IPS DF 19.7 (cell line): ENCODE data around the gene FGFBP2.
"Not testable (repeated sequence)": the region's sequence is repeated elsewhere in the genome, so short reads cannot be mapped to it uniquely, and the experiment has no call there.

Experiments
- DNase-seq: peaks from one replicate; pipeline ENCODE4 v3.0.0-alpha.2; 2013; ENCODE audit warnings: low read depth, low spot score

The FGFBP2 gene

DNA sequence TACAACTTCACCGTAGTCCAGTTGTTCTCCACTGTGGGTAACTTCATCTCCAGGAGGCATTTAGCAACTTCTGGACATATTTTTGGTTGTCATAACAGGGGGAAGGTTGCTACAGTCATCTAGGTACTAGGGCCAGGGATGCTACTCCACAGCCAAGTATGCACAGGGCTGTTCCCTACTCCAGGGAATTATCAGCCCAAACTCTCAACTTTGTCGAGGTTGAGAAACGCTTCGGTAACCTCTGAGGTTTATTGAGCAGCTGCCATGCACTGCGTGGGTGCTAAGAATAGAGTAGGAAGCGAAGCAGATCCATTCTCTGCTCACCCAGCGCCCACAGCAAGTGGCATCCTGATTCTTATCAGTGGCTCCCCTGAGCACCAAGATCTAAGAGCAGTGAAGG lies 32.7 kb downstream of the FGFBP2 start:
- no peak for DNase-seq

DNA sequence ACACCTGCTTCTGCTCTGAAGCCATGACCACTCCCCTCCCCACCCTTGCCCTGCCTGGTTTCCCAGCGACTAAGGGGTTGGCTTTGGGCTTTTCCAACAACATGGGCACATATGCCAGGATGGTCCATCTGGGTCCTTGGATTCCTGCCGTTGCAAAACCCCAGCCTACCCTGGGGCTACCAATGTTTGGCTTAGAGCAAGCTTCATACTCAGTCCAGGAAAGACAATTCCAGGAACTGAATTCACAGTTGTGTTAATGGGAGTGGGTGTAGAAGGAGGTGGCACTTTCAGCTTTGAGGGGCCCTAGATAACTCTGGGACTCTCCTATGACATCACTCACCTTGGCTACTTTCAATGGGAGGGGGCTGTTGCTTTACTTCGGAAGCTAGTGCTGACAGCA lies 33.4 kb downstream of the FGFBP2 start:
- DNase-seq = no peak

DNA sequence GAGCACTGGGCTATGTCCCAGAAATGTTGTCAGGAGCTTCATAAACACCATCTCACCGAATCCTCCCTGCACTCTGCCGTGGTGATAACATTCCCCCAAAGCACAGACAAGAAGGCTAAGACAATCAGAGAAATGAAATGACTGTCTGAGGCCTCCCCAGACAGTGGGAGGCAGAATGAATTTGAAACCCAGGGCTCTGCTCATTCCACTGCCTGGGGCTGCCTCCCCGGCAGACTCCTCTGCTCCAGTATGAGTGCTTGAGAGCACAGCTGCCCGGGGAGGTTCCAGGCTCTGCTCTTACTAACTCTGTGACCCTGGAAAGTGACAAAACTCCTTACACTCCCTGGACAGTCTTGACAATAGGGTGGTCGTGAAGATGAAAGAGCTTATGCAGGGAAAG lies 34.1 kb downstream of the FGFBP2 start:
- no peak for DNase-seq

DNA sequence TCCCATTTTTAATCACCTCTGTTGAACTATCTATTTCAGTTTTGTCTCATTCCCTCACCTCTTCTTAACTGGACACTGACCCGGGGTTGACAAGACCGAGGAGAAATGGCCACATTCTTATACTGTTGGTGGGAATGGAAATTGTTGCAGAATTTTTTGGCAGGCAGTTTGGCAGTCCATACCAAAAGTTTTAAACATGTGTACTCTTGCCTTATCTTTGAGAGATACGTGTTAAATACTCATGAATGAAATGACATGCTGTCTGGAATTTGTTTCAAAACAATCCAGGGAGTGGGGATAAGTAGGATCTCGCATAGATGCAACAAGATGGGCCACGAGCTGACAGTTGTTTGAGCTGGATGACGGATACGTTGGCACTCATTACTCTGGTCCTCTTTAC lies 36.5 kb downstream of the FGFBP2 start:
- DNase-seq = no peak

DNA sequence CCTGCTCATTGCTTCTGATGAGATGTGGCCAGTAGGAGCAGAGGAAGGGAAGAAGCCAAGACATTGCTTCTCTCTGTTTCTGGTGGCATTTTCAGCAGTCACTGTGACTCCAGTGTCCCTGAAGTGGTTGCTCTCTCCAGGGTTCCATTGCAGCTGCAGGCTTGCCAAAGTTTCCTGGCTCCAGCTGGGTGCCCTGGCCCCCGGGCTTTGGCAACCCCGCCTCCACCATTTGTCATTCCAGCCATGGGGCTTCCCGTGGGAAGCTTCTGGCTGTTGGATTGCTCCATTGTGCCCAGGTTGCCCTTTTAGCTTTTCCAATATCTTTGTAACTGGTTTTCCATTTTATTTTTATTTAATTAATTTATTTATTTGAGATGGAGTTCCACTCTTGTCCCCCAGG lies 37.1 kb downstream of the FGFBP2 start:
- no peak for DNase-seq

DNA sequence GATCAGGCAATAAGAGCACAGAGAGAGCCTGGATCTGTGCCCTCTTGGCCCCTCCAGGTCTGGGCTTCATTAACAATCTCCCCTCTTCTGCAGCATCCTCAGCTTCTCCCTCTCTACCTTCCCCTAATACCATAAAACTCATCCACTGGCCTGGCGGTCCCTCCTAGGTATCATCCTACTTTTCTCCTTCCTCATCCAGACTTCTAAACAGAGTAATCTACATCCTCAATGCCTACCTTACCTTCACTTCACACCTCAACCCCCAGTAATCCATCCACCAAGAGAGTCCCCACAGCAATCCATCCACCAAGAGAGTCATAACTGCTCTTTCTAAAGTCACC lies 41.4 kb downstream of the FGFBP2 start:
- DNase-seq = no peak

DNA sequence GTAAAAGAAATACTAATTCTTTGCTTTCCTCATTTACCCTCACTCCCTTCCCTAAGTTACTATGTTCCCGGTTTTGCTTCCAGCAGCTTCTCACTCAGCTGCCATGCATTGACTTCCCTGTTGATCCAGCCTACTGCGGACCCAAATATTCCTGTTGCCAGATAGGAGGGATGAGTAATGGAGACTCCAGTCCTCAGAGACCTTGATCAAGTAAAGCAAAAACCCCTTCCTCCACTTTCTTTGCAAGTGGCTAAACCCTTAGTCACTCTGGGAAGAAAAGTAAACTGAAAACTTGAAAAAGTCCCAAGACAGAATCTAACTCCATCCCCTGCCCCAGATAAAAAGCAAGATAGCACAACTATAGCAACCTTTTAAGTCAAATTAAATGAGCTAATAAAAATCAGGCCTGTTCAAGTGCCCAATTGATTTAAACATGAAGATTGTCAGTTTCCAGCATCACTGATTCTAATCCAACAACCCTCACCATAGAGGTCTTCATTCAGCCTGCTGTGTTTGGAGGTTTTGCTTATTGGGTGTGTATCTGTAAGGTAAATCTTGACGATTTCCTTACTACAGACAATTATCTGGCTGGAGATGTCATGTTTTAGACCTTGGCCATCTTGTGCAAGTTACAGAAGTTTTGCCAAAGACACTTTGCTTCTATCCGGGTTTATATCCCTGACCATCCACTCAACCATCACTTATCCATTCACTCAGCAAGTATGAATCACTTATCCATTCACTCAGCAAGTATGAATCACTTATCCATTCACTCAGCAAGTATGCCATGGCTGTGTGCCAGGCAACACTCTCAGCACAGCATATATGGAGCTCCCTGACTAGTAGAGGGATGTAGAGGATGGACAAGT lies 42.0 kb downstream of the FGFBP2 start:
- no peak for DNase-seq

DNA sequence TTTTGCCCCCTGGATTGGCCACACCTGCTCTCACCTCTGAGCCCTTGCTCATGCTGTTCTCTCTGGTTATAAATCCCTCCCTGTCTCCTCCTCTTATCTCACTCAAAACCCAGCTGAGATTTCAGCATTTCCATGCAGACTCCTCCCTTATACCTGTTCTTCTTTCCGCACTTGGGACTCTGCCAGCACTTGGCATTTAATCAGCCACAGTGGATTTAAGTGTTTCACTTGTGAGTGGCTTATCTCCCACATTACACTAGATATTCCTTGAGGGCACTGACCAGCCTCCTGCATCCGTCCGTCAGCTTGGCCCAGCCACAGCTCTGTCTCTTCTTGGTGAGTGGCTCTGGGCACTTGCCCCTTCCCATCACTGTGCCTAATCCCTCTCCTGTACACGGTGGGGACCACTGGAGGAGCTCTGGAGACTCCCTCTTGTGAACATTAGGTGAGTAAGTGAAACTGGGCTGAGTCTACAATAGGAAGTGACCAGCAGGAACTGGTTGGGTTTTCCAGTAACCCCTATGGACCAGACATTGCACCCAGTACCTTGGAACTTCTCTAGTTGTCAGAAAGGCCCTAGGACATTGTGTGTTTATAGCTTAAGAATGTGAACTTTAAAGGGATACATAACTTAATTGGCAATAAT lies 44.4 kb downstream of the FGFBP2 start:
- DNase-seq = no peak

DNA sequence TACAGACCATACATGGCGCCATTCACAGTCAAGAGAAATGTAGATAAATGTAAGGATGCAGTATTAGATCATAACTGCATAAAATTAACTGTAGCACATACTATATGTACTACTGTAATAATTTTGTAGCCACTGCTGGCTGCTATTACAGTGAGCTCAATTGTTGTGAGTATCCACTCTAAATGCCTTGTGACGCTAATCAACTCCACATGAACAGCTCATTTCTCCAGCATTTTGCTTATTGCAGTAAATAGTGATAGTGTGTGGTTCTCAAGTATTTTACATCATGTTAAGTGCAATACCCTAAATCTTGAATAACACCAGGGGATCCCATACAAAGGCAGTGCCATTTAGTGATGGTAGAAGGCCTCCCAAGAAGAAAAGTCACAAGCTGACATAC lies 45.7 kb downstream of the FGFBP2 start:
- DNase-seq = no peak

DNA sequence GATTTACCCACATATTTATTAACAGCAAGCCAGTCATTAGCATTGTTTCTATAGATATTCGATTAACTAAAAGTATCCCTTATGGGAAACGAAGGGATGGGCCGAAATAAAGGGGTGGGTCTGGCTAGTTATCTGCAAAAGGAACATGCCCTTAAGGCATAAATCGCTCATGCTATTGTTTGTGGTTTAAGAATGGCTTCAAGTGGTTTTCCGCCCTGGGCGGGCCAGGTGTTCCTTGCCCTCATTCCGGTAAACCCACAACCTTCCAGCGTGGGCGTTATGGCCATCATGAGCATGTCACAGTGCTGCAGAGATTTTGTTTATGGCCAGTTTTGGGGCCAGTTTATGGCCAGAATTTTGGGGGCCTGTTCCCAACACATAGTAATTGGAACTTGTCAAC lies 46.6 kb downstream of the FGFBP2 start:
- DNase-seq = not testable (repeated sequence)

DNA sequence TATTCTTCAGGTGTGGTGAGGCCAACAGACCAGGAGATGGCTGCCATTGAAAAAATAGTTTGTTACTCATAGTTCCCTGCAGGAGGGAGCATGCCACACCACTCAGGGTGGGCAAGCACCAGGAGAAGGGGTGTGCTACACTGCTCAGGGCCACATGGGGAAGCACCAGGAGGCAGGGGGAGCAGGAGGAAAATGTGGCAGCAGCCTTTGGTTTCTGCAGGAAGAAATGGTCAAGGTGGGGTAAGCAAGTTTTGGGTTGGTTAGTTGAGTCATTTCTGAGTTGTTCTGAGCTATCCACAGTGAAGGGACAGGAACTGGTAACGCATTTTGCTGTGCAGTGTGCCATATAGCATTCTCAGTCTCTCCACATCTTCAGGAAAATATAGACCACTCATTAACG lies 48.2 kb downstream of the FGFBP2 start:
- no peak for DNase-seq

DNA sequence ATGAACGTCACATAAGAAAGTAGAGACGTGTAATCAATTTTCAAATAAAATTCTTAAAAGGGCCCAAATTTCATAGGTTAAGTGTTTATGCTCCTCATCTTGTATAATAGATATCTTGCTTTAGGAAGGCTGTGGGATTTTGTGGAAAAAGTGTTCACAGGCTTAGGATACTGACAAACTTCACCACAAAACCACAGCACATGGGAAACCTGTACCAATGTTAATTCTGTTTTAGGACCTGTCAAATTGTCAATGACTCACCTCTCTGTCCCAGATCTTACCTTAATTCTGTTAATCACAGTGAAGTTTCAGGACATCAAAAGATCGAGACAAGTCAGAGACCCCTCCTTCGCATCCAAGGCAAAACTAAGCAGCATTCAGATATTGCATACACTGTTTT lies 48.7 kb downstream of the FGFBP2 start:
- no peak for DNase-seq

DNA sequence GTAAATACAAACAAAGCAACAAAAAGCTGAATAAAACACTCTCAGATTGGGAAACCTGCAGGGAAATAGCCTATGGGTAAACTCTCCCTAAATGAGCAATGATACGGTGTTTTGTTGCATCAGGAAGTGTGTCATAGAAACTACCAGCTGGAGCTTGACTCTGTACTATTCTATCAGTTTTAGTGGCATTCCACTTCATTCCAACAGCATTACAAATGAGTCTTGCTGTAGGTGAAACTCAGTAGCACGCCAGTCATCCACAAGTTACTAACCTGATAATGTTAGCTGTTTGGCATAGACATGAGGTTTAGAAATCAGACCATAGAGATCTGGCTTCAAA lies 49.4 kb downstream of the FGFBP2 start:
- no peak for DNase-seq

DNA sequence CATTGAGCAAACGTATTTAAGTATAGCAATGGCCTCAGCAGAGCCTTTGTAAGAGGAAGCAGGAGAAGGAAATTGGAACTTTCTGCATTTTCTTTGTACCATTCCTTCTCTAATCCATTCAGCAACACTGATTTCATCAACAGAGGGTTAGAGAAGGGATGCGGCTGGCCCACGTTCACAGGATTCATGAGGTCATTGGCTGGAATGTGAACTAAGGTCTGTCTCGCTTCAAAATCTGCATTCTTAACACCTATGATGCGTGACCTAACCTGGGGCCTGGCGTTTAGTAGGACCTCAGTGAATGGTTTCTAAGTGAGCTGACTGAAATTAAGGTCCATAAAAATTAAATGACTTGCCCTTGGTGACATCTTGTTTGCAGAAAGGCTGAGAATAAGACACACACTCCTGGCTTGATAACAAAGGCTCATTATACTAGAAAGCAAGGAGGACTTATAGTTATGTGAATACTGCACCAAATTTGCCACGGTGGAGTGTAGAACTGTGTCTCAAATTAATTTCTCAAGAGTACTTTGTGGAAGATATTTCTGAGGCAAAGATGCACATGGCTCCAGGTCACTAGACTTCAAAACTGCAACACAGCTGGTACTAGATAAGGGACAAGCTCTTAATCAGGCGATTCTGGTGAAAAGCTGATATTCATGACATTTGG lies 49.9 kb downstream of the FGFBP2 start:
- no peak for DNase-seq

DNA sequence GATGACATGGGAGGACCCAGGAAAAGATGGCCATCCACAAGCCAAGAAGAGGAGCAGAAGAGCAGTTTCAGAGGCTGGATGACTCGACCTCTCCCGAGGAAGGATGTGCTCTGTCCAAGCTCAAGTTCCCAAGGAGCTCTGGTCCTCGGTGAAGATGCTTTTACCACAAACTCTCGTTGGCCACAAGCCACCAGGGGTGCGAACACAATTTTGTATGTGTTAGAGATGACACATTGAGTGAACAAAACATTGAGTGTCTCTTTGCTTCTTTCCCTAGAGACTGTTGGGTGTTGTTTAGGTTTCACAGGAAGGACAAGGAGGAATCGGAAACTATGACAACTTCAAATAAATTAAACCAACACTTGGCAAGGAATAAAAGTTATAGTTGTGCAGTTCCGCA lies 50.7 kb downstream of the FGFBP2 start:
- DNase-seq = no peak
